ENCODE results near the gene ASRGL1.

DNA sequence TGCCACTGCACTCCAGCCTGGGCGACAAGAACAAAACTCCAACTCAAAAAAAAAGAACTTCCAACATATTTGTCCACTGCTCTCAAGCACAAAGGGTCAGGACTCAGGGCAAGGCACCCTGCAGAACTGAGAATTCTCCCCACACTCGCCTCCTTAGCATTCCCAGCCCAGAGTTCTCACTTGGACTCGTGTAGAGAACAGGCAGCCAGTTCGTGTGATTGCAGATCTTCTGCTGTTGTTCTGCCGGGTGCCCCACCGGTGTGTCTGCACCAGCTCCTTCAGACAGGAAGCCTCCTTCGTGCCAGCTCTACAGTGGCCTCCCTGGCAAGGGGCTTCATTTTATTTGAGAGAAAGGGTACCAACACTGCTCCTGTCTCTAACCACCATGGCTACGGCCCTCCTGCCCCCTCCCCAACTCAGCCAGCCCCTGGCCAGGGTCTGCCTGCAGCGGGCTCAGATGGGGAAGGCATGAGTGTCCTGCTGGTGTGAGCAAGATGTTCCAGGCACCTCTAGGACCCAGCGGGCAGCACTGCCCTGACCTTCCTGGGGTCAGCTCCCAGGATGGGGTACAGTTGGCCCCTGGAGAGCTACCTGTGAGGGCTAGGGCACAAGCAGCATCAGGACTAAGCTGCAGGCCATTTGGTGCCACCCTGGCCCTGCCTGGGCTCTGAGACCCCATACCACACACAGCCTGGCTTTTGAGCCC is 62.1 kb downstream of the ASRGL1 start:
- TF ChIP-seq POLR2AphosphoS5 (IDR thresholded peaks at IDR 0.05; ENCODE audit: low read depth, low read length) (no peak), SIN3A (IDR thresholded peaks at IDR 0.05; ENCODE audit: borderline replicate concordance, insufficient read depth, low read length) (no peak), TAF1 (IDR thresholded peaks at IDR 0.05; ENCODE audit: borderline replicate concordance, insufficient read depth, low read length) (no peak)
- TF ChIP-seq, protein P1, sequence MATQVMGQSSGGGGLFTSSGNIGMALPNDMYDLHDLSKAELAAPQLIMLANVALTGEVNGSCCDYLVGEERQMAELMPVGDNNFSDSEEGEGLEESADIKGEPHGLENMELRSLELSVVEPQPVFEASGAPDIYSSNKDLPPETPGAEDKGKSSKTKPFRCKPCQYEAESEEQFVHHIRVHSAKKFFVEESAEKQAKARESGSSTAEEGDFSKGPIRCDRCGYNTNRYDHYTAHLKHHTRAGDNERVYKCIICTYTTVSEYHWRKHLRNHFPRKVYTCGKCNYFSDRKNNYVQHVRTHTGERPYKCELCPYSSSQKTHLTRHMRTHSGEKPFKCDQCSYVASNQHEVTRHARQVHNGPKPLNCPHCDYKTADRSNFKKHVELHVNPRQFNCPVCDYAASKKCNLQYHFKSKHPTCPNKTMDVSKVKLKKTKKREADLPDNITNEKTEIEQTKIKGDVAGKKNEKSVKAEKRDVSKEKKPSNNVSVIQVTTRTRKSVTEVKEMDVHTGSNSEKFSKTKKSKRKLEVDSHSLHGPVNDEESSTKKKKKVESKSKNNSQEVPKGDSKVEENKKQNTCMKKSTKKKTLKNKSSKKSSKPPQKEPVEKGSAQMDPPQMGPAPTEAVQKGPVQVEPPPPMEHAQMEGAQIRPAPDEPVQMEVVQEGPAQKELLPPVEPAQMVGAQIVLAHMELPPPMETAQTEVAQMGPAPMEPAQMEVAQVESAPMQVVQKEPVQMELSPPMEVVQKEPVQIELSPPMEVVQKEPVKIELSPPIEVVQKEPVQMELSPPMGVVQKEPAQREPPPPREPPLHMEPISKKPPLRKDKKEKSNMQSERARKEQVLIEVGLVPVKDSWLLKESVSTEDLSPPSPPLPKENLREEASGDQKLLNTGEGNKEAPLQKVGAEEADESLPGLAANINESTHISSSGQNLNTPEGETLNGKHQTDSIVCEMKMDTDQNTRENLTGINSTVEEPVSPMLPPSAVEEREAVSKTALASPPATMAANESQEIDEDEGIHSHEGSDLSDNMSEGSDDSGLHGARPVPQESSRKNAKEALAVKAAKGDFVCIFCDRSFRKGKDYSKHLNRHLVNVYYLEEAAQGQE (IDR thresholded peaks at IDR 0.05; ENCODE audit: insufficient read depth in 1 of 2, low read depth in 2 of 2, low read length in 2 of 2) = no peak

Data from PFSK-1 (cell line).